ENCODE measurements around the gene CAMK1D. TPM values are rescaled to one million over a fixed set of nuclear protein-coding genes. Genes with fewer than 3 reads are reported as not detected.

CAMK1D gene
- total and polyA plus RNA-seq, 2 of the 4 experiments (the other 2 are of a cell fraction): 5.0 to 5.3 TPM

DNA sequence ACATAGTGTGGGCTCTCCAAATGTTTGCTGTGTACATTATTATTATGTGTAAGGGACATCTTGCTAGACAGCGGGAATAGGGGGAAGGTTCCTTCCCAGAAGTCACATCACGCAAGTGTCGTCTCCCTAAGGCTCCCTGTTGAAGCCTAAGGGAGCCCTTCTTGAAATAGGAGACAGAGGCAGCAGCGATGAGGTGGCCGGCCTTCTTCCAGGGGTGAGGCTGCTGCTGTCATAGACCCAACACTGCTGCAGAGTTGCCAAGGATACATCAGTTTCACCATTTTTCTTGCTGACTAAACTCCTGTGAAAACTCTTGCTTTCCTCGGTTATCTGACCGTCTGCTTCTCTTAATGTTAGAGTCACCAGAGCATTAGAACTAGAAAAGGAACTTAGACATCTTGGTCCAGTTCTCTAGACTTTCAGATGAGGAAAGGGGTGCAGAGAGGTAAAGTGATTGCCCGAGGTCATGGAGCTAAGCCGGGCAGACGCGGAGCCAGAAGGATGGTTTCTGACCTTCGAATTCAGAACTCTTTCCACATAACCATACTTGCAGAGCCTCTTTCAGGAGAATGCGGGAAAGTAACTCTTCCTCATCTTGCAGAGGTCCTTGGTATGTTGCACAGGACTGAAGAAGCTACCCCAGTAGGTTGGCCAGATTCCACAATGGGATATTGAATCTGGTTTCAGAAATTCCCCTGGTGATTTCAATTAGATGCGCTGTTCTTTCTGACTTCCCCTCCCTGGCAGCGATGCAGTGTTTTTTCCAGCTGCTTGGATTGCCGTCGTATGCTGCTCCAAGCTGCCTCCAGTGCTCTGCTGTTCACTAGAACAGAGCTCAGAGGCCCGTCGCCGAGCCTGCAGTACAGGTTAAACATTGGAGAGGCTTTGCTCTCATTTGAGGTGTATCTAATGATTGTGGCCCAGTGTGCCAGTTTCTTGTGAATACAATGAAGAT lies 217.1 kb downstream of the CAMK1D start:
- DNase-seq (peak; percentile 52), ATAC-seq (ENCODE audit: low read depth) (peak; percentile 32)
- Histone ChIP-seq H3K27ac (ENCODE audit: insufficient read depth, low read length) (no peak overlapping the region), H4K20me1 (ENCODE audit: insufficient read depth, low read length) (no peaks in the 10 kb centered on the region), H3K4ac (ENCODE audit: low read depth, low read length) (no peak overlapping the region), H2BK5ac (ENCODE audit: low read depth, low read length, poor library complexity, severe bottlenecking) (no peak overlapping the region), H4K8ac (ENCODE audit: low read depth in 2 of 2, low read length in 2 of 2) (no peak overlapping the region), H3K9me3 (ENCODE audit: control insufficient read depth, insufficient read depth, low read length) (peaks cover 5% of the 10 kb centered on the region), H3K4me1 (ENCODE audit: control insufficient read depth, insufficient read depth, low read length) (no peaks in the 10 kb centered on the region), H3K27me3 (ENCODE audit: control insufficient read depth, insufficient read depth, low read length) (peaks cover 11% of the 10 kb centered on the region), H2AK5ac (ENCODE audit: low read depth, low read length) (no peak overlapping the region), H3K56ac (ENCODE audit: extremely low read depth, insufficient read depth, low read length) (no peak overlapping the region), H3K4me3 (ENCODE audit: insufficient read depth, low read depth, low read length) (no peak overlapping the region), H2AFZ (replicated peaks; ENCODE audit: low read length, poor library complexity) (no peak overlapping the region), H3K23ac (ENCODE audit: low read depth, low read length) (no peak overlapping the region), H4K91ac (ENCODE audit: insufficient read depth, low read depth, low read length) (no peak overlapping the region), H3K18ac (ENCODE audit: low read depth, low read length) (no peak overlapping the region), H3K36me3 (ENCODE audit: control insufficient read depth, insufficient read depth, low read length) (no peaks in the 10 kb centered on the region), H3K4me2 (ENCODE audit: low read depth, low read length) (no peak overlapping the region), H2AK9ac (replicated peaks; ENCODE audit: low read depth, low read length, poor library complexity) (no peak overlapping the region), H3K9ac (ENCODE audit: low read depth, low read length) (no peak overlapping the region), H2BK15ac (ENCODE audit: low read depth, low read length) (no peak overlapping the region), H2BK120ac (ENCODE audit: low read depth, low read length) (no peak overlapping the region), H3K14ac (replicated peaks; ENCODE audit: low read depth, low read length) (no peak overlapping the region), H3K9me1 (ENCODE audit: insufficient read depth, low read length) (no peaks in the 10 kb centered on the region), H2BK20ac (ENCODE audit: low read depth, low read length) (no peak overlapping the region), H4K5ac (ENCODE audit: low read depth, low read length) (no peak overlapping the region), H3K79me1 (ENCODE audit: low read depth in 1 of 2, low read length in 2 of 2) (no peaks in the 10 kb centered on the region)
- WGBS, 2 experiments (ENCODE audit: extremely low coverage in 2 of 2, insufficient read length in 1 of 2): no CpG with 5 or more reads among the region's 20 CpGs
- POLR2A ChIA-PET (ENCODE audit: unreplicated experiment): no interaction called here
- CTCF ChIA-PET: no interaction called here
- dilution Hi-C loops (cut with HindIII; ENCODE audit: low sequenced_read_pairs, unreplicated experiment) (no loop called here), in situ Hi-C loops (cut with MboI; ENCODE audit: low sequenced_read_pairs) (no loop called here), intact Hi-C loops (cut with micrococcal nuclease) (no loop called here)
- no TSS peak for BruUV-seq (replicated peaks)
- no peak for TF ChIP-seq MXI1 (IDR thresholded peaks at IDR 0.05; ENCODE audit: borderline replicate concordance, low read depth, low read length)
- no peak for TF ChIP-seq SMC3 (IDR thresholded peaks at IDR 0.05; ENCODE audit: low read depth, low read length)
- TF ChIP-seq MAZ (IDR thresholded peaks at IDR 0.05; ENCODE audit: borderline replicate concordance, low read depth, low read length): no peak
- no peak for TF ChIP-seq POLR2A (IDR thresholded peaks at IDR 0.05; ENCODE audit: low read depth, low read length)
- TF ChIP-seq, protein P1, sequence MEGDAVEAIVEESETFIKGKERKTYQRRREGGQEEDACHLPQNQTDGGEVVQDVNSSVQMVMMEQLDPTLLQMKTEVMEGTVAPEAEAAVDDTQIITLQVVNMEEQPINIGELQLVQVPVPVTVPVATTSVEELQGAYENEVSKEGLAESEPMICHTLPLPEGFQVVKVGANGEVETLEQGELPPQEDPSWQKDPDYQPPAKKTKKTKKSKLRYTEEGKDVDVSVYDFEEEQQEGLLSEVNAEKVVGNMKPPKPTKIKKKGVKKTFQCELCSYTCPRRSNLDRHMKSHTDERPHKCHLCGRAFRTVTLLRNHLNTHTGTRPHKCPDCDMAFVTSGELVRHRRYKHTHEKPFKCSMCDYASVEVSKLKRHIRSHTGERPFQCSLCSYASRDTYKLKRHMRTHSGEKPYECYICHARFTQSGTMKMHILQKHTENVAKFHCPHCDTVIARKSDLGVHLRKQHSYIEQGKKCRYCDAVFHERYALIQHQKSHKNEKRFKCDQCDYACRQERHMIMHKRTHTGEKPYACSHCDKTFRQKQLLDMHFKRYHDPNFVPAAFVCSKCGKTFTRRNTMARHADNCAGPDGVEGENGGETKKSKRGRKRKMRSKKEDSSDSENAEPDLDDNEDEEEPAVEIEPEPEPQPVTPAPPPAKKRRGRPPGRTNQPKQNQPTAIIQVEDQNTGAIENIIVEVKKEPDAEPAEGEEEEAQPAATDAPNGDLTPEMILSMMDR (conservative IDR thresholded peaks at IDR 0.05; ENCODE audit: low read depth, low read length): no peak
- TF ChIP-seq MAFK (IDR thresholded peaks at IDR 0.05; ENCODE audit: low read depth, low read length): no peak
- TF ChIP-seq RFX5 (IDR thresholded peaks at IDR 0.05; ENCODE audit: low read depth, low read length): no peak
- TF ChIP-seq RAD21 (IDR thresholded peaks at IDR 0.05; ENCODE audit: low read length): no peak
- no peak for TF ChIP-seq BHLHE40 (IDR thresholded peaks at IDR 0.05; ENCODE audit: low read depth, low read length)
- TF ChIP-seq CHD1 (IDR thresholded peaks at IDR 0.05; ENCODE audit: low read depth, low read length): no peak

Measured in IMR-90 (cell line).